Measurements from ENCODE around the gene CD74. TPM values are rescaled to one million over a fixed set of nuclear protein-coding genes. Genes with fewer than 3 reads are reported as not detected.

CD74 gene
- total and polyA plus RNA-seq, 10 of the 15 experiments (the other 5 are each of a cell fraction or from before 2014, with no cell fraction given): 1,387 to 11,063 (median 3,922) TPM

GRCh38 chr5:150413176-150413901 lies 629 bp upstream of the CD74 start (continued):
- TF ChIP-seq SUZ12 (IDR thresholded peaks at IDR 0.05; ENCODE audit: unreplicated experiment): no peak
- TF ChIP-seq TCF7 (IDR thresholded peaks at IDR 0.05; ENCODE audit: borderline replicate concordance): 0 out of 2 replicates have a peak, but pooled peaks have one; percentile 4
- TF ChIP-seq RBBP5 (conservative IDR thresholded peaks at IDR 0.05): no peak
- no peak for TF ChIP-seq RAD21 (IDR thresholded peaks at IDR 0.05; ENCODE audit: insufficient read depth, low read depth, low read length)
- TF ChIP-seq MTA3 (IDR thresholded peaks at IDR 0.05; ENCODE audit: borderline replicate concordance, low read length): no peak
- no peak for TF ChIP-seq FOS (IDR thresholded peaks at IDR 0.05; ENCODE audit: borderline replicate concordance, extremely low read depth, insufficient read length)
- TF ChIP-seq MEF2B (IDR thresholded peaks at IDR 0.05; ENCODE audit: partially characterized antibody, poor library complexity, severe bottlenecking): no peak
- no peak for TF ChIP-seq SREBF2 (IDR thresholded peaks at IDR 0.05; ENCODE audit: low read length)

GRCh38 chr5:150411245-150411979 lies 1.3 kb downstream of the CD74 start:
- Histone ChIP-seq H3K27me3 (replicated peaks in 1 of 2; ENCODE audit: control insufficient read depth in 2 of 2, insufficient read depth in 2 of 2, low read length in 1 of 2) (no peaks in the 10 kb centered on the region), H3K9ac (ENCODE audit: control insufficient read depth, insufficient read depth, low read length) (peak overlapping the region; percentile 100), H3K4me2 (ENCODE audit: control insufficient read depth, insufficient read depth) (peak overlapping the region; percentile 68), H3K9me3 (replicated peaks; ENCODE audit: control insufficient read depth, insufficient read depth, low read length) (no peaks in the 10 kb centered on the region), H3K36me3 (ENCODE audit: control insufficient read depth in 2 of 2, insufficient read depth in 2 of 2, low read length in 1 of 2) (peaks cover 13 to 23% of the 10 kb centered on the region in 2 experiments), H3K27ac (ENCODE audit: control insufficient read depth, insufficient read depth) (peak overlapping the region; percentile 100), H4K20me1 (ENCODE audit: control insufficient read depth, insufficient read depth) (peaks cover 32% of the 10 kb centered on the region), H3K4me3 (peak overlapping the region; percentile 99), H3K79me2 (ENCODE audit: control insufficient read depth, insufficient read depth, low read length) (peaks cover 79% of the 10 kb centered on the region), H2AFZ (ENCODE audit: control insufficient read depth, low read depth, low read length) (no peak overlapping the region), H3K4me1 (ENCODE audit: control insufficient read depth, insufficient read depth, low read length) (peaks cover 45% of the 10 kb centered on the region)
- 3% methylated on average over 5 of the region's 5 CpGs for WGBS (ENCODE audit: insufficient coverage, insufficient replicate concordance, low lambda C conversion rate, missing lambda C conversion rate)
- ChIA-PET POLR2A (interaction anchor here (0.6 to 5.0 kb wide), 18 partner anchors 9 to 682 kb away, joined by 3 to 44 read pairs (median 7); no protein-coding TSS in a partner anchor), SMC1A (ENCODE audit: uncharacterized antibody, unreplicated experiment) (interaction anchor here (0.6 to 3.5 kb wide), 8 partner anchors 8 to 79 kb away, joined by 3 to 23 read pairs (median 6); no protein-coding TSS in a partner anchor), RAD21 (ENCODE audit: unreplicated experiment) (interaction anchor here (1.0 to 5.3 kb wide), 12 partner anchors 8 to 76 kb away, joined by 4 to 49 read pairs (median 8); partner anchors contain the start of gene RPS14), CTCF (interaction anchor here (1.0 to 3.0 kb wide), 7 partner anchors 11 to 46 kb away, joined by 3 to 35 read pairs (median 5); no protein-coding TSS in a partner anchor)
- intact Hi-C loops (cut with micrococcal nuclease; ENCODE audit: unreplicated experiment): loop anchor here (10.0 kb wide), 2 partner anchors 743 to 1607 kb away; partner anchors contain the start of gene ANXA6
- in situ Hi-C loops (cut with MboI): no loop called here
- BruUV-seq (replicated peaks): no TSS peak
- DNase-seq (ENCODE audit: low read depth, low spot score) (no peak), ATAC-seq (peak; percentile 1), FAIRE-seq (no peak)
- TF ChIP-seq TAF1 (IDR thresholded peaks at IDR 0.05; ENCODE audit: borderline replicate concordance, low read depth, low read length) (peak; percentile 39; the same call in 1 of the 2 replicates), BMI1 (IDR thresholded peaks at IDR 0.05; ENCODE audit: borderline replicate concordance) (peak; percentile 12; the same call in 1 of the 2 replicates), EP300 (IDR thresholded peaks at IDR 0.05; ENCODE audit: borderline replicate concordance in 1 of 2, control insufficient read depth in 1 of 2, low read depth in 2 of 2, low read length in 2 of 2) (peak in 1 of 2 experiments; percentile 33; a peak in 1 of 4 replicates), POLR2A (IDR thresholded peaks at IDR 0.05; ENCODE audit: low read depth, low read length) (peak; percentile 76), REST (IDR thresholded peaks at IDR 0.05; ENCODE audit: low read depth, low read length) (no peak)

Data from GM12878 (cell line).